Right atrium auricular region (tissue), 2 donors: ENCODE data around the gene OAF. TPM values are rescaled to one million over a fixed set of nuclear protein-coding genes. Genes with fewer than 3 reads are reported as not detected.

Experiments used
- DNase-seq: peaks from one replicate; pipeline ENCODE4 v3.0.0-alpha.2; 2019; ENCODE audit warnings: low spot score
- H3K27ac ChIP-seq, 2 donors: fragments of 200-600 bp; sonication (generic); 1 replicate in 1 of 2; 2 replicates in 1 of 2; pipeline ENCODE4 v1.5.1; 2016 to 2019
- H3K27me3 ChIP-seq, 2 donors: fragments of 200-600 bp; sonication (generic); one replicate each; pipeline versions ENCODE4 v1.5.1 to v1.6.0; 2017 to 2019
- H3K36me3 ChIP-seq: fragments of 200-600 bp; sonication (generic); one replicate; pipeline ENCODE4 v1.5.1; 2016
- H3K4me1 ChIP-seq, 2 donors: fragments of 200-600 bp; sonication (generic); one replicate each; pipeline versions ENCODE4 v1.5.1 to v1.6.0; 2017 to 2019
- H3K4me3 ChIP-seq, 2 donors: fragments of 200-600 bp; sonication (generic); 1 replicate in 1 of 2; 2 replicates in 1 of 2; pipeline ENCODE4 v1.5.1; 2017 to 2019; ENCODE audit warnings: mild to moderate bottlenecking in 1 of 2, moderate library complexity in 1 of 2
- H3K9me3 ChIP-seq, 2 donors: fragments of 200-600 bp; sonication (generic); one replicate each; pipeline ENCODE4 v1.5.1; 2019
- total RNA-seq, 2 donors: library from RNA; depleted of rRNA; stranded (reverse); fragments of >200 nt; gene quantifications; one replicate each; pipeline ENCODE4 v1.1.0, GENCODE V29; 2016
- TF ChIP-seq, protein P1 (sequence below), 2 donors: fragments of 200-600 bp; sonication (generic); IDR thresholded peaks; one replicate each; pipeline ENCODE4 v1.5.1; 2019; ENCODE audit warnings: antibody characterized with exemption in 2 of 2

The OAF gene
- total RNA-seq, 2 donors from 2014 or later: 27.9 to 43.6 TPM

DNA sequence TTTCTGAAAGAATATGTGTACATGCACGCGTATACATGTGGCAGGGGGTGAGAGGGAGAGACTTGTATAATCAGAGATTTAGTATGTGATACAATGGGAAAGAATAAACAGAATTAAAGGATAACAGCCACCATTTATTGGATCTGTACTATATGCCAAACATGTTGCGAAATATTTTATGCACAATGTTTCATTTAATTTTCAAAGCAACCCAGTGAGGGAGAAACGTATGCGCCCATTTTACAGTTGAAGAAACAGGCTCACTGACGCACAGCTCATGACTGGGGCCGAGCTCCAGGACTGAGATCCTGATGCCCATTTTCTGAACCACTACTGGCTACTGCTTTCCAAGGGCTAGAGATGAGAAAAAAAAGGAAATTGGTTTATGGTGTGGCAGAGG lies 3.3 kb upstream of the OAF start:
- H3K36me3 ChIP-seq: no peaks in the 10 kb centered on the region
- no peak for DNase-seq
- peaks cover 0 to 38% of the 10 kb centered on the region in 2 donors for H3K4me1 ChIP-seq
- no peaks in the 10 kb centered on the region for H3K9me3 ChIP-seq
- no peak overlapping the region for H3K4me3 ChIP-seq
- H3K27ac ChIP-seq: no peak overlapping the region
- TF ChIP-seq, protein P1, sequence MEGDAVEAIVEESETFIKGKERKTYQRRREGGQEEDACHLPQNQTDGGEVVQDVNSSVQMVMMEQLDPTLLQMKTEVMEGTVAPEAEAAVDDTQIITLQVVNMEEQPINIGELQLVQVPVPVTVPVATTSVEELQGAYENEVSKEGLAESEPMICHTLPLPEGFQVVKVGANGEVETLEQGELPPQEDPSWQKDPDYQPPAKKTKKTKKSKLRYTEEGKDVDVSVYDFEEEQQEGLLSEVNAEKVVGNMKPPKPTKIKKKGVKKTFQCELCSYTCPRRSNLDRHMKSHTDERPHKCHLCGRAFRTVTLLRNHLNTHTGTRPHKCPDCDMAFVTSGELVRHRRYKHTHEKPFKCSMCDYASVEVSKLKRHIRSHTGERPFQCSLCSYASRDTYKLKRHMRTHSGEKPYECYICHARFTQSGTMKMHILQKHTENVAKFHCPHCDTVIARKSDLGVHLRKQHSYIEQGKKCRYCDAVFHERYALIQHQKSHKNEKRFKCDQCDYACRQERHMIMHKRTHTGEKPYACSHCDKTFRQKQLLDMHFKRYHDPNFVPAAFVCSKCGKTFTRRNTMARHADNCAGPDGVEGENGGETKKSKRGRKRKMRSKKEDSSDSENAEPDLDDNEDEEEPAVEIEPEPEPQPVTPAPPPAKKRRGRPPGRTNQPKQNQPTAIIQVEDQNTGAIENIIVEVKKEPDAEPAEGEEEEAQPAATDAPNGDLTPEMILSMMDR (IDR thresholded peaks at IDR 0.05): no peak
- no peaks in the 10 kb centered on the region for H3K27me3 ChIP-seq

DNA sequence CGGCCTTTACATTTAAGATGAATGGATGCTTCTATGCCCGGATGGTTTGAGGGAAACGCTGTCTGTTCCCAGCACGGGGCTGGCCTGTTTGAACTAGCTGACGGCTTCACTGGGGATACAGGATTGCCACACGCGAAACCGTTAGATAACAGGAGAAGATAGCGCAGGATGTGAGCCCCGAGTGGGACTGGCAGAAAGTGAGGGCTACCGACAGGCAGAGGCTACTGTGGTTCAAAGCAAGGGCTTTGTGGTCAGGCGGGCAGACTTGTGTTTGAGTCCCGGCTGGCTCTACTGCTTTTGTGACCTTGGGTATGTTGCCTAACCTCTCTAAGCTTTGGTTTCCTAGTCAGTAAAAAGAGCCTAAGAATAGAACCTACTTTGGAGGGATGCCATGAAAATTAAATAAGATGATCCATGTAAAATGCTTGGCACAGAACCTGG lies 2.8 kb upstream of the OAF start:
- no peak for DNase-seq
- Histone ChIP-seq H3K36me3 (no peaks in the 10 kb centered on the region), H3K4me1 (peaks cover 0 to 43% of the 10 kb centered on the region in 2 donors), H3K27me3 (no peaks in the 10 kb centered on the region), H3K27ac (peak overlapping the region in 1 of 2 donors; percentile 46), H3K4me3 (no peak overlapping the region), H3K9me3 (no peaks in the 10 kb centered on the region)
- TF ChIP-seq, protein P1 (IDR thresholded peaks at IDR 0.05): no peak

DNA sequence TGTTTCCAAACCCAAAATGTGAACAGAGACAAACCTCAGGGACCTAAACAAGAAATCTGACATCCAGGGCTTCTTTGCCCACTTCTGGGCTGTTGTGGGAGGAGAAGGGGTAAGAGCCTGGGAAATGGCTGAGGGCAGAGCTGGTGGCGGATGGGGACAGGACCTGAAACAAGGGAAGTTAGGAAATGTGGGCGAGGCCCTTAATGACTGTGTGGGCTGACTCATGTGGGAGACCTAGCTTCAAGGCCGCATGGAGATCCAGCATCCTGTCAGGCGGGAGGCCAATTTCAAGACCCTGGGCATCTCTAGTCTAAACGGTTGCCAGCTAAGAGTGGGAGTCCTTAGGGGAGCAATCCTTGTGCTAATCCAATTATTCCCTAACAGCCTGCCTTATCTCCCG lies 2.1 kb upstream of the OAF start:
- TF ChIP-seq, protein P1 (IDR thresholded peaks at IDR 0.05): no peak
- no peaks in the 10 kb centered on the region for H3K36me3 ChIP-seq
- no peaks in the 10 kb centered on the region for H3K27me3 ChIP-seq
- no peaks in the 10 kb centered on the region for H3K9me3 ChIP-seq
- DNase-seq: peak; percentile 84
- peaks cover 0 to 45% of the 10 kb centered on the region in 2 donors for H3K4me1 ChIP-seq
- H3K27ac ChIP-seq: peak overlapping the region in 1 of 2 donors; percentile 46
- H3K4me3 ChIP-seq: no peak overlapping the region

DNA sequence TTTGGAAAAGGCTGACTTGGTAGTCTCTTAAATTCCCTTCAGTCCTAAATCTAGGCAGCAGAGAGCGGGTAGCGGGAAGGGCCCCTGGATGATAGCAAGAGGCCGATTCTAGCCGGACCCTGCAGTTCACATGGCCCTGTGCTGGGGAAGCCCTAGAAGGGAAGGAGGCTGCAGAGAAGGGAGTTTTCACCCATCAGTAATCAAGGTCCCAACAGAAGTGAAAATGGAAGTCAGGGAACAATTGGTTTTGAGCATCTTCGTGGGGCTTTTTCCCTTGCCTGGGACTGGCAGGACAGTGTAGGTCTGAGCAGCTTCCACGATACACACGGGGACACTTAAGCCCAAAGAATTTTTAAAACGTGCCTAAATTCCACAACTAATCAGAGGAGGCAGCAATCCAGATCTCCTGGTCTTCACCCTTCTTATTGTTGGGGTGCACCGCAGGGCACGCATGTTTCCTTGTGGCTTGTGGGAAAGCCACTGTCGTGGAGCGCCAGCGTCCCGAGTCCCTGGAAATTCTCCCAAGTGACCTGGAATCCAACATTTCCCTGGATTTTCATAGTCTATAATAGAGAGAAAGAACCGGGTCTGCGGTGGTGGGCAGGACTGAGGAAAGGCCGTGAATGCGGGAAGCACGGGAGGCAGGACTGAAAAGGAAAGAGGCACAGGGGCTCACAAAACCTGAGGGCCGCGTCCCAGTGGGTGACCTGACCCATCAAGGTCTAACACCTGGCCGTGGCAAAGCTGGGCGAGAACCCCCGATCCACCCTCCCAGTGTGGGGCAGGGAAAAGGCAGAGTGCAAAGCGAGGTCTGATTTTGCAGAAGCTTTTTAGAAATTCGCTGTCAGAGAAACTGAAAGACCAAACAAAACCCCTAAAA lies 846 bp upstream of the OAF start:
- H3K27me3 ChIP-seq: no peaks in the 10 kb centered on the region
- H3K9me3 ChIP-seq: no peaks in the 10 kb centered on the region
- H3K27ac ChIP-seq: peak overlapping the region; percentile 70 to 72
- no peak for DNase-seq
- TF ChIP-seq, protein P1 (IDR thresholded peaks at IDR 0.05): no peak
- H3K36me3 ChIP-seq: no peaks in the 10 kb centered on the region
- peaks cover 0 to 57% of the 10 kb centered on the region in 2 donors for H3K4me1 ChIP-seq
- H3K4me3 ChIP-seq: peak overlapping the region; percentile 49 to 64

DNA sequence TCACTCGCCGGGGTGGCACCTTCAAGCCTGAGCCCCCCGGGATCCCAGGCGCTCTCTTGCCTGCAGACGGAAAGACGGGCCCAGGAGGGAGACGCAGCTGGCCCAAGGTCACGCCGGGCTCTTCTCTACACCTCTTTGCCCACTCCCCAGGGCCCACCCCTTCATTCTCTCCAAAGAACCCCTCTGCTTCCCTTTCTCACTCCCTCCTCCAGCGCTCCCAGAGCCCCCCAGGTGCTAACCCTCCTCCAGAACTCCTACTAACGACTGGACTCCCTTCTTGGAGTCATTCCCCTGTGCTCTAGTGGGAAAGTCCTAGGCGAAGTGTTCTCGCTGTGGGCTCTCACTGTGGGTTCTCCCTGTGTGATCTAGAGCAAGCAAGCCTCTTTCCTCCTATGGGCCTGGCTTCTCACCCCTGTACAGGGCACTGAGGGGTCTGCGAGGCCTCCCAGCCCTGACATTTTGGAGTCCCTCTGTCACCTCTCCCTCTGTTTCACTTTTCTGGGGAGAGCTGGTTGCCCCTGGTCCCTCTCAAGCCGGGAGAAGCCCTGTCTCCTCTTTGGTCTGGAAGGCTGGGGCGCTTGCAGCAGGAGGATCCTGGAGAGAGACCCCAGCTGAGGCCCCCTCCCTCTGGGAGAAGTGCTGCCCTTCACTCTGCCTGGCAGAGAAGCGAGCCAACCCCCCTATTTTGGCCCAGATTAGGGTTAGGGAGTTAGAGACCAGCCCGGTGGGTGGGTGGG lies 858 bp downstream of the OAF start:
- no peaks in the 10 kb centered on the region for H3K36me3 ChIP-seq
- peak overlapping the region; percentile 49 to 64 for H3K4me3 ChIP-seq
- H3K4me1 ChIP-seq: peaks cover 0 to 74% of the 10 kb centered on the region in 2 donors
- H3K27ac ChIP-seq: peak overlapping the region; percentile 71 to 72
- DNase-seq: no peak
- H3K9me3 ChIP-seq: no peaks in the 10 kb centered on the region
- H3K27me3 ChIP-seq: no peaks in the 10 kb centered on the region
- TF ChIP-seq, protein P1 (IDR thresholded peaks at IDR 0.05): no peak
